GM18861 (cell line): Measurements from ENCODE around the gene TMEM178B.

Experiments
- ATAC-seq: cut with Tn5 transposase; IDR thresholded peaks from one replicate; pipeline ENCODE4 v1.9.1; 2021; ENCODE audit not compliant: unreplicated experiment

The TMEM178B gene

DNA sequence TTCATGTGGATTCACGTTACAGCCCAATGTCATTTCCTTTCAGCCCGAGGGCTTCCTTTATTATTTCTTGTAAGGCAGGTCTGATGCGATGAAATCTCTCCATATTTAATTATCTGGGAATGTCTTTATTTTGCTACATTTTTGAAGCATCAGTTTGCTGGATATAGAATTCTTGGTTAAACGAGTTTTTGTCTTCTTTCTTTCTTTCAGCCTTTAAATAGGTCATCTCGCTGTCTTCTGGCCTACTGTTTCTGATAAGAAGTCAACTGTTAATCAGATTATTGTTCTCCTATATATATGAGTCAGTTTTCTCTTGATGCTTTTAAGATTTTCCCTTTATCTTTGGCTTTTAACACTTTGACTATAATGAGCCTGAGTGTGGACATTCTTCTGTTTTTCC is 184.7 kb downstream of the TMEM178B start:
- no peak for ATAC-seq

DNA sequence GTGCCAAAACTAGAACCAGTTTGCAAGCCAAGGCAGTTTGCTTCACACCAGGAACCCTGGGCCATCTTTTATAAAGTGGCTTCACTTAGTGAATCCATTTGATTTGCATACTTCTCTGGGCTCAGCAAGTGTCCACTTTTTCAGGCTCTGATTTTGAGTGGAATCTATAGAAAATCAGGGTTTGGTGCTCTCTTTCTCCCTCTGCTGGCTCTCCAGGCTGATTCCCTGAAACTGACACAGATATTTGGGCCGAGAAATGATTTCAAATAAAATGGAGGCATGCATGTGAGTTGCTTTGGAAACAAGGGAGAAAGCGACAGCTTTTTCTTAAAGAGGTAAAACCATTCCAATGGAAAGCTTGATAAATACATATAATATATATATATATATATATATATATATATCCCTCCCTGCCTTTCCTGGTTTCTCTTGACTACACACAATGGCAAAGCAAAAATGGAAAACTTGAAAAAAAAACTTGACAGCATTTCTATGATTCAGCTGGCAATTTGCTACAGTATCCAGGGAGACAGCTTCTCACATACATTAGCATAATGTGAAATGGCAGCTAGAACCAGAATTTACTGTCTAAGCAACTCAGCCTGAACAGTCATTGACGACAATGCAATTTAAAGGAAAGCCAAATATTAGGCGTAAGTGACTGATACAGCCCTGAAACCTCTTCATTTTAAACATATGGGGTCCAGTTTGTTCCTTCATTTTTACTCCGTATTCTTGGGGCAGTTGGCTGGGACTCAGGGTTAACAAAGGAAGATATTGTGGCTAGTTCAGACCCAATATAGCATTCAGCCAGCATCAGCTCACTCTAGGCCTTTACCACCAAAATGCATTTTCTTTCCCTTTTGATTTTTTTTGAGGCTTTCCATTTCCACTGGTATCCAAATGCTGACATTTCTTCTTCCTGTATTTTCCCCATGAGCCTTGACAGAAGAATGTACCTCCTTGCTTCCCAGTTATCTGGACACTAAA is 188.5 kb downstream of the TMEM178B start:
- ATAC-seq: no peak

DNA sequence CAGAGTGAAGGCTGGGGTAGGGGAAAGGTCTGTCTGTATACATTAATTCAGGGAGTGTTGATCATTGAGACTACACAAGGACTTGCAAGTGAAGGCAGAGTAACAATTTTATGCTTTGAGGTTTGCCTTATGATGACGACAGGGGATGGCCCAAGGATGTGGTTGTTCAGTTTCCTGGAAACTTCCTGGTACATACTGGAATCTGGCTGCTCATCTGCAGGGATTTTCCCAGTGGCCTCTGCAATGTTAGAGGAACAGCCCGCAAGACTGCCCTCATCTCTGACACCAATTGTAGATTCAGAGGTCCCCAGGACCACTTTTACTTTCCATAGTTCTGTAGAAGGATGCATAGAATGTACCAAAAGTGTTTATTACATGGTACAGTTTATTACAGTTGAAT is 189.6 kb downstream of the TMEM178B start:
- ATAC-seq: no peak

DNA sequence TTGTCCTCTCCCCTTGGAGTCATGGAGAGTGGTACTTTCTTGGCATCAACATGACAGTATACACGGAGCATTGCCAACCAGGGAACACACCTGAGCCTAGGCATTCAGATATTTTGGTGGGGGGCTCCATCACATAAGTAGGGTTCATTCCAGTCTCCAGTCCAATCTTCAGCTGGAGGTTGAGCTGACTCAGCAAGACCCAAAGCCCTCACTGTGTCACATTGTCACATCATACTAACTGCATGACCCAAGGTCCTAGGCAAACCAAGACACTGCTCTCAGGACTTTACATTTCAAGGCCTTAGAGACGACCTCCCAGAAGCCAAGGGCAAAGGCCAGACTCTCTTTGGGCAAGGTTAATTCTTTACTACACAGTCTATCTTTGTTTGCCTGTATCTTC is 190.1 kb downstream of the TMEM178B start:
- ATAC-seq: no peak

DNA sequence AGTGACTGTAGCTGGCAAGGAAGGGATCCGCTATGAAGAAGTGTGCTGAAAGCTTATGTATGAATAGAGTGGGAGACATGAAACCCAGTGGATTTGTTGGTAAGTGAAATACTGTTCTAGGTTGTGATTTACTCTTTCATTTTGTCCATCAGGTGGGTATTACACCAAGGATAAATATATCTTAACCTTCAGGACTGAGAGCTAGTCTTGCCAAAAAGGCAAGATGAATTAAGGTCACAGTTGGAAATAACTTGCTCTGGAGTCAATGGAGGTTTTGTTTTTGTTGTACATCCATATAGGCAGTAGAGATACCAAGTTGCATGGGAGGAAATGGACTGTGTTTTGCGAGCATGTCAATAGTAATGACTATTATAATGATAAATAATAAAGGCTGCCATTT is 190.6 kb downstream of the TMEM178B start:
- ATAC-seq: no peak

DNA sequence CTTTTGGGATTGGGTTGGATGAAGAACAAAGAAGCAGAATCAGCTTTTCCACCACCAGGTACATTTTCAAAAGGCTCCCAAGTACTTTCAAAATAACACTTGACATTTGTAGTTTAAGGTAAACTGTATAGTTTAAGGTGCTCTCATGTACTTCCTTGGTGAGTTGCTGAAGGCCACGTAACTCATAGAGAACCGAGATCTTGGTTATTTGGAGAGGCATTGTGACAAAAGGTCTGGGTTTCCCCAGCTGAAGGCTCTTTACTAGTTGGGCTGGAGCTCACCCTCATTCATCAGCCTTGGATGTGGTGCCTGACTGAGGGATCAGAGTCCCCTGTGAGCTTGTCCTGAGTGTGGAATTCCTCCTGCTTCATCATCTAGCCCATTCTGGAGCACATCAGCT is 191.8 kb downstream of the TMEM178B start:
- no peak for ATAC-seq

DNA sequence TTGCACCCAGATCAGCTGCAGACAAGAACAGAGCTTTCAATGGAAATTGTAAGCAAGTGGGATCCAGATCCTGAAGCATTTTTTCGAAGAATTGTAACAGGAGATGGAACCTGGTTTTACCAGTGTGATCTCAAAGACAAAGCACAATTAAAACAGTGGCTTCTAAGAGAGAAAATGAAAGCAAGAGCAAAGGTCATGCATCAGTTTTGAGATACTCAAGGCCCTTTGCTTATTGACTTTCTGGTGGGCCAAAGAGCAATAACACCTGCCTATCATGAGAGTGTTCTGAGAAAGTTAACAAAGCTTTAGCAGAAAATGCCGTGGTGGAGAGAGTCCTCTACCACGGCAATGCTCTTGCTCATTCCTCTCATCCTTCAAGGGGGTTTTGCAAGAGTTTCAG is 194.8 kb downstream of the TMEM178B start:
- ATAC-seq: no peak

DNA sequence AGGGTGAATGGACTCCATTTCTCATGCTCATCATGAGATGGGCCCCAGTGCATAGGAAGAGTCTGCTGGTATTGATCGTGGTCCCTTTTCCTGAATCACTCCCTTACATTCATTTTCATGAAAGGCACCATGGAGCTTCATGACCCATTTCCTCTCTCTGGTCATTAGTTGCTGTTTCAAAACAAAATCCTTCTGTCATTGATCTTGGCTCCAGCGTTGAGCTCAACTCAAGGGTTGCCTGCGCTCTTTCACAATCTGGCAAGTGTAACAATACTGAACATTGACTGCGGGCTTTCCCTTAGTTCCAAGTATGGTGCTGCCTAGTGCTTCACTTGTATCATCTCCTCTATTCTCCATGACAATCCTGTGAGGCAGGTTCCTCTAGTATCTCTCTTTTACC is 197.6 kb downstream of the TMEM178B start:
- no peak for ATAC-seq

DNA sequence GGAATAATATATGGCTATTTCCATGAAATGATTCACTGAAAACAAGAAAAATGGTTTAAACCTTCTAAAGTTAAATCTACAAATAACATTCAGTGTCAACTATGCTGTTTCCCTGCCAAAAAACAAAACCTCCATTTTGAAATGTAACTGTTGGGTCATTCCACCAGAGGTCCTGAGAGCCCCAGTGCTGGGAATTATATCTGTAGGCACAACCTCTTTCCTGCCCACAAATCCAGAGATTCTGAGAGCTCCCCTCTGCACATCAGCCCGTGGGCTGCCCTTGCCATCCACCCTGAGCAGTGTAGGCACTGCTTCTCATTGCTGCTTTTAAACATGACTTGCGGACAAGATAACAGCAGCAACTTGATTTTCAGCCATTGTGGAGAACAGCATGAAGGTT is 198.6 kb downstream of the TMEM178B start:
- no peak for ATAC-seq

DNA sequence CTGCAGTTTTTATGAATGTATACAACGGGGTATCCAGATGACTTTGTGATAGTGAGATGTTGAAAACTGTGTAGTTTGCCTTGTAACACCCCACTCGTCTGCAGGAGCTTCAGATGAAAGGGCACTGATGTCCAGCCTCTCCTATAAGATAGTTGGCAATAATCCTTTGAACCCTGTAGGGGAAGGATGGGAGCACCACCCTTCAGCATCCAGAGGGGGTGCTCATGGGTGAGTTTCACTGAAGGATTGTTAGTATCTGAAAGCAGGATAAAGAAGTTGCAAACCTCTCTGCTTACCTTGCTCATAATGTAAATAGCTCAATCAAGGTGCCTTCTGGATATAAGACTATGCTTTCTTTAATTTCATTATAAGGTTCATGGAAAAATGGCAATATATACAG is 201.5 kb downstream of the TMEM178B start:
- ATAC-seq: no peak

DNA sequence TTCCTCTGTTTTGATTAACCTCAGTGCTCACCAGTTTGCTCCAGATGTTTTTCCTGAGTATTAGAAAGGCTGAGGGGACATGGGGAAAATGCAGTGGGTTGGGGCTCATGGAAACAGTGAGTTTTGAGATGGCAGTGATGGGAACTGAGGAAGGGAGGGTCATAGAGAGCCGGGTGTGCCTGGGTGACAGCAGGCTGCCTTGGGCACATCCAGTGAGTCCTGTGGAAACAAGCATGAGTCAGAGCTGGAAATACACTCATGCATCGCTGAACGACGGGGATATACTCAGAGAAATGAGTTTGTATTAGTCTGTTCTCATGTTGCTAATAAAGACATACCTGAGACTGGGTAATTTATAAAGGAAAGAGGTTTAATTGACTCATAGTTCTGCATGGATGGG is 202.2 kb downstream of the TMEM178B start:
- ATAC-seq: no peak

DNA sequence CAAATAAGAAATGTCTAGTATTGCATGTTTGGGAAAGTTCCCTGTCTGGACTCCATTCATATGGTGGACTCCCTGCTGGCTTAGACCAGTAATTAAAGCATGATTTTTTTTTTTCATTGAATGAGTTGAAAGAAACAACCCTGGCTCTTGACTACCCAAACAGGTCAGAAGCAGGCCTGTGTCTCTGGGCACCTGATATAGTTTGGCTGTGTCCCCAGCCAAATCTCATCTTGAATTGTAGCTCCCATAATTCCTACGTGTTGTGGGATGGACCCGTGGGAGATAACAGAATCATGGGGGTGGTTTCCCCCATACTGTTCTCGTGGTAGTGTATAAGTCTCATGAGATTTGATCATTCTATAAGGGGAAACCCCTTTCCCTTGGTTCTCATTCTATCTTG is 206.2 kb downstream of the TMEM178B start:
- no peak for ATAC-seq

DNA sequence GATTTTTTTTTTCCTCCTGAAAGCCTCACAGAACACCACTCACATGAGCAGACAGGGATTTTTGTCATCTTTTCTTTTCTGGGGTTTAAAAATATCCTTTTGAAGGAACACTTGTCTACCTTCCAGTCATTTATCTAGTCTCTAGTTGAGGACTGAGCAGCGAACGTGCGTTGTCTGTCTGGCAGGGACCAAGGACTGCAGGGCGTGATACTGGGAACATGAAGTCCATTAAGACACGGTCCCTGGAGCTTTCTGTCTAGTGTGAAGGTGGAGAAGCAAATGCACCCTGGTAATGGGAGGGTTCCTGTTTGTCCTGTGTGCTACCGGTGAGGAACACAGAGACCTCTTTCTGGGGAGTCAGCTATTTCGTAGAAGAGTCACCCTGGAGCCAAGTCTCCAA is 207.4 kb downstream of the TMEM178B start:
- ATAC-seq: no peak

DNA sequence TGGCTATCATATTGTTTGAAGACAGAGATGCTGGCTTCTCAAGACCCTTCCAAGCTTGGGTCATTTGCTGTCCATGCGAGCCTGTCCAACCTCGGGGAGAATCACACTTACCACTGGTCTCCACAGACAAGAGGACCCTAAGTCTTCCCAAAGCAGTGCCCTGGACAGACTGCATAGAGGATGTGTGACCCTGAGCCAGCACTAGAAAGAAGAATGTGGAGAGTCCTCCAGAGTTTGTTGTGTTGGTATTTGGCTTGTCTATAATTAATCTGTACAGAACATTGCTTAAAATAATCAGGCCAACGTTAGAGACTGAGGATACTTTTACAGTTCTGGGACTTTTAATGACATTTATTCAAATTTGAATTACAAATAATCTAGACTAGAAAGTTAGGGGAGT is 212.7 kb downstream of the TMEM178B start:
- no peak for ATAC-seq

DNA sequence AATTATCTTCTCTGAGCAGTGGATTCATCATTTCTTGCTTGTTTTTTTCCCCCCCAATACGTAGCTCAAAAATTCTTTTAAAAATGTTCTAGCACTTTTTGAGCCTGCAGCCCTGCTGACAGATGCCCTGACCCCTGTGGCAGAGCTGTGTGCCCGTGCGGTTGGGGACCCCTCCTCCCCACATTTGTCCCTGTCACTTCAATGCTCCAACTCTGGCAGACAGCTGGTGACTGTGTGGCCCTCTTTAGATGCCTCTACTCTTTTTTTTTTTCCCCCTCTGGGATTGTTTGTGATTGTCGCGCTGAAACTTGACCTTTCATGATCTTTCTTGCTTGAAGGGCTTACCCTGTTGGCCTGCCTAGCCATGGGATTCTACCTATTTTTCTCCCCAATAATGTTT is 214.1 kb downstream of the TMEM178B start:
- no peak for ATAC-seq

DNA sequence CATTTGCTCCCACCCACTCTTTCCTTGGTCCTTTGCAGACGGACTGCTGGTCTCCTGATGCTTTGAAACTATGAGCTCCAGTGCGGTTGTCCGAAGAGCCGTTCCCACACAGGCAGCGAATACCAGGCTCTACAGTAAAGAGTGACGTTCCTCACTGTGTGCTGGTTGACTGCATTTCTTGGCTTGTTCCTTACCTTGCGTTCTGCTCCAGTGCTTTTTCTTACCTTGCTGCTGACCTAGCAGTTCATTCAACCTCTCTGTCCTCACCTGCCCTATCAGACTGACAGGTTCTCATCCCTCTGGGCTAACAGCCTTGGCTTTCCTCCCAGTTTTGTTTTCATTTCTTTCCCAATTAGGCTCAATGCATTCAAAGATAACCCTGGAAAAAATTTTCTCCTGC is 214.8 kb downstream of the TMEM178B start:
- ATAC-seq: no peak

DNA sequence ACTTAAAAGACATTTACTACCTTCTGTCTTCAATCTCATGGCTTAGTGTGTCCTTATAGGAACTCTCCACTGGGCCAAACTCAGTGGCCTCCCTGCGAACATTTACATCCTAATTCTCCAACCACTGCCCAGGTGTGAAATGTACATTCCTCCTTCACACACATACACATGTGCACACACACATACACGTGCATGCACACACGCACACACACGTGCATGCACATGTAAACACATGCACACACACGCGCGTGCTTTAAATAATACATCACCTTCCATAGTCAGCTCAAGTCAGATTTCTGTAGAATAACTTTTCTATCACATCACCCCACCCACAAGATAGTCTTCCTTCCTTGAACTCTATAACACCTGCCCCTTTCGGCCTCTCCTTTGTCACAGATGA is 216.5 kb downstream of the TMEM178B start:
- ATAC-seq: no peak

DNA sequence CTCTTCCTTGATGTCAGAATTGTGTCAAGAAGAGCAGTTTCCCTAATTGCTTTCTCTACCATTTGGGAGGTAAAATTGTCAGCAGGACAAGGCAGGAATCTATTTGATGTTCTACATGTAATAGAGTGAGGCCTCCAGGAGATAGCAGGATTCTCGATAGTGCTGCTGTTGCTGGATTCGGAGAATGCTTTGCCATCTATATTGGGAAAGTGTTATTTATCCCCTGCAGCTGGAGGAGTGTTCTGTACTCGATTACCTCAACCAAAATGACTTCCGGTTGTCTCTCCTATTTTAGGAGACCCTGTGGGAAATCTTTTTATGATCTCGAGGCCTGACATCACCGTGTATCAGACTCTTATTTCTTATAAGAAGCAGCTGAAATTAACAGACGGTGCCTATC is 217.1 kb downstream of the TMEM178B start:
- no peak for ATAC-seq

DNA sequence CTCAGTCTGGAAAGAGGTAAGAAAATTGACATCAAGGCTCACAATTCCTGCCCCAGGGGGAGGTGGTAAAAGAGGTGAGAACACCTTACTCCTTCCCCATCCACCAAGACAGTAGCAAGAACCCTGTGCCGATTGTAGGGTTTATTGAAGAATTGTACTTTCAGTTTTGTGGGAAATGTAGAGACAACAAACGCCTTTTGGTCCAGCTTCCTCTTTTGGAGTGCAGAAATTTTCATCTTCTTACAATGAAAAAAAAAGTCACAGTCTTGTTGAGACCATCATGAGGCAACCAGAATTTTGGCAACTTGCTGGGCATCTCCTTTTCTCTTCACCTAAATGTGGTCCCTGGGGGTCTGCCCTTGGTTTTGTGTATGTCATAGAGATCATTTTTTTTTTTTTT is 217.7 kb downstream of the TMEM178B start:
- ATAC-seq: no peak

DNA sequence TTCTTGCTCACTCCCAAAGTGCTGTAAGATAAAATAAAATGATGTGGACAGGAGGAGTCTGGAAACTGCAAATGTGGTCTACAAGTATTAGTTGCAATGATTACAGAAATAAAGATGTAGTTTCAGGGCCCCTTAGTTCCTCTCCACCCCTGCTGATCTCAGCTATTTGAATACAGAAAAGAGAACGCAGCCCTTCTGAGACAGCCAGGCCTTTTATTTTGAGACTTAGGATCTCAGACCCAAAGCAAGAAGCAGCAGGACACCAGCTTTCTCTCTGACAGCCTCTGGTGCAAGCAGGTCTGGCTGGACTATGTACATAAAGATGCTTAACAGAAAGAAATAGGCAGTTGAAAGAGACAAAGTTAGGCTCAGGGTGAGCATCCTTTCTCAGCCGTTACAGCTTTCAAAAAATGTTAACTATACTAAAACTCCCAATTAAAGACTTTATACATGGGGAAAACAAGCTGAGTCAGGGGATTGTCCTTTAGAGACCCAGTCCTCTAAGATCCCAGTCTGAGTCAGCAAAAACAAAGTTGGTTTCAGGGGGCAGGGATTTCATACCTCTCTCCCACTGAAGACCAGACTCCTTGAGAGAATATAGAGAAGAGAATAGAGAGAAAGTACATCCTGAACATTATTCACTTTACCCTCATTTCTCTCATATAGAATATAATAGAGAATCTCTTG is 220.4 kb downstream of the TMEM178B start:
- no peak for ATAC-seq

DNA sequence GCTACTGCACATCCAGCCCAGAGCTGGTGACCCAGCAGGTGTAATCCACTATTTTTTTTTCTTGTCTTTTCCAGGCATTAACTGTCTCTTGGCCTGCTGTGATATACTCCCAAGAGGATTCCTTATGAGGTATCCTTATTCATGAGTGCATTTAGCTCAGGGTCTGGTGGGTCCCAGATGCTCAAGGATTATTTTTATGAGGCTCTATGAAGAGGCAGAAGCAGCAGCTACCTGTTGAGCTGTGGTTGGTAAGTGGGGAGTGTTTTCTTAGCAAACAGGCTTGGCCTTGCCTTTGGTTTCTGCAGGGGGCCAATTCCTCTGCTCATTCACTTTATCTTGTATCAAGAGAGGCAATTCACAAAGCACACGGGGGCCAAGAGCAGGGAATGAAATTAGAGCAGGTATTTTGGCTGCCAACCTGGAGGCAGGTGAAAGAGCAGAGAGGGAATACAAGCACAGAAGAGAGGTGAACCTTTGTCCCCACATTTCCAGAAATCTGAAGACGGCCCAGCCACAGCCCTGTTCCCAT is 221.6 kb downstream of the TMEM178B start:
- ATAC-seq: no peak

DNA sequence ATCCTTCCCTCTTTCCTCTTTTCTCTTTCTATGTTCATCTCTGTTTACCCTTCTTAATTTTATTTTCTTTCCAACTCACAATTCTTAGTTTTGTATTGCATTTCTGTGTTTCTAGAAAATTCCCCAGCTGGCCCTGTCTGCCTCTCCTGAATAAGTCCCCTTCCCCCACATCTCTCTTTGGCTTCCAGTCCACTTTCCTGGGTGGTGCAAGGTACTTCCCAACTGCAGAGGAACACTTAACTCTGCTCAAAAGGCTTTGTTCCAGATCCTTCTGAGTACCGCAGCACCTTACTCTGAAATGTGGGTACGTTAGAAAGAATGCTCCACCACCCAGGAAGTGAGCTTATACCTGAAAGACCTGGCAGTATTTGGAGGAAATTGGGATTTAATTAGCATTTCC is 227.0 kb downstream of the TMEM178B start:
- no peak for ATAC-seq
